Spleen (tissue), 7 donors: ENCODE measurements around the gene TTLL5.

Source experiments
- POLR2A ChIP-seq, 3 donors: fragments of 450-650 bp; IDR thresholded peaks; one replicate each; pipeline ENCODE4 v1.5.1; 2017; ENCODE audit warnings: antibody characterized with exemption in 3 of 3, mild to moderate bottlenecking in 1 of 3
- TF ChIP-seq, protein P1 (sequence below), 11 experiments: fragments of 200-600 bp in 7 of 11; fragments of 450-650 bp in 4 of 11; sonication (generic) in 4 of 11; IDR thresholded peaks in 8 of 11; conservative IDR thresholded peaks in 3 of 11; 1 replicate in 7 of 11; 2 replicates in 4 of 11; pipeline versions ENCODE4 v1.4.0 to v1.8.0; 2016 to 2021; ENCODE audit warnings: antibody characterized with exemption in 11 of 11, inconsistent platforms in 4 of 11, mild to moderate bottlenecking in 1 of 11
- donor health status: DM: no; HTN: no; CAD: no; lungs with moderate emphysema.
- donor health status: DM: no; HTN: no; CAD: no.
- donor health status: DM: no; HTN: no; CAD: no.

GRCh38 chr14:75752907-75753594 is 92.0 kb downstream of the TTLL5 start:
- TF ChIP-seq, protein P1, sequence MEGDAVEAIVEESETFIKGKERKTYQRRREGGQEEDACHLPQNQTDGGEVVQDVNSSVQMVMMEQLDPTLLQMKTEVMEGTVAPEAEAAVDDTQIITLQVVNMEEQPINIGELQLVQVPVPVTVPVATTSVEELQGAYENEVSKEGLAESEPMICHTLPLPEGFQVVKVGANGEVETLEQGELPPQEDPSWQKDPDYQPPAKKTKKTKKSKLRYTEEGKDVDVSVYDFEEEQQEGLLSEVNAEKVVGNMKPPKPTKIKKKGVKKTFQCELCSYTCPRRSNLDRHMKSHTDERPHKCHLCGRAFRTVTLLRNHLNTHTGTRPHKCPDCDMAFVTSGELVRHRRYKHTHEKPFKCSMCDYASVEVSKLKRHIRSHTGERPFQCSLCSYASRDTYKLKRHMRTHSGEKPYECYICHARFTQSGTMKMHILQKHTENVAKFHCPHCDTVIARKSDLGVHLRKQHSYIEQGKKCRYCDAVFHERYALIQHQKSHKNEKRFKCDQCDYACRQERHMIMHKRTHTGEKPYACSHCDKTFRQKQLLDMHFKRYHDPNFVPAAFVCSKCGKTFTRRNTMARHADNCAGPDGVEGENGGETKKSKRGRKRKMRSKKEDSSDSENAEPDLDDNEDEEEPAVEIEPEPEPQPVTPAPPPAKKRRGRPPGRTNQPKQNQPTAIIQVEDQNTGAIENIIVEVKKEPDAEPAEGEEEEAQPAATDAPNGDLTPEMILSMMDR (IDR thresholded peaks at IDR 0.05 in 8 of 11, conservative IDR thresholded peaks at IDR 0.05 in 3 of 11), result no peak
- TF ChIP-seq POLR2A (IDR thresholded peaks at IDR 0.05), result no peak
